Stimulated activated CD4-positive, alpha-beta T cell treated with anti-CD3 and anti-CD28 coated beads, Interleukin-4, amount 100 ng/mL, for 48 hours (primary cell): ENCODE data around the gene MRPL9.
"Not testable (repeated sequence)": the region's sequence is repeated elsewhere in the genome, so short reads cannot be mapped to it uniquely, and the experiment has no call there.

Source experiments
- DNase-seq, 2 donors: peaks; one replicate each; pipeline ENCODE4 v3.0.0-alpha.2; 2020; ENCODE audit warnings: low read depth in 2 of 2

MRPL9 gene

GRCh38 chr1:151783796-151784195 lies 20.5 kb upstream of the MRPL9 start:
- no peak for DNase-seq

DNA sequence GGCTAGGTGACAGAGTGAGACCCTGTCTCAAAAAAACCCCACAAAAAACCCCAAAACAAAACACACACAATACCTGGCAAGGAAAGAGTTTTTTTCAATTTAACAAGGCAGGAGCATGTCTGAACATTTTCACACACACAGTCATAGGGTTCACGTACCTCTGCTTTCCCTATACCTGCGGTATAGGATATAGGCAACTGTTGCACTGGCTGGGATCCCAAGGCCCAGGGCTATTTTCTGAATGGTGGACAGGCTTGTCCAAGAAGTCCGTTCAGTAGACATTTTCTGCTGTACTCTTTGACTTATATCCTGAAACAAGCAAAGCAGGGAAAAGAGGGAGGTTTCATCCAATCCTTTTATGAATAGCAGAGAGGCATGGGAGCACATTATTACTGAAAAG lies 19.4 kb upstream of the MRPL9 start:
- no peak for DNase-seq

GRCh38 chr1:151782026-151782425 lies 18.7 kb upstream of the MRPL9 start:
- not testable (repeated sequence) for DNase-seq

GRCh38 chr1:151780736-151781135 lies 17.4 kb upstream of the MRPL9 start:
- not testable (repeated sequence) for DNase-seq

DNA sequence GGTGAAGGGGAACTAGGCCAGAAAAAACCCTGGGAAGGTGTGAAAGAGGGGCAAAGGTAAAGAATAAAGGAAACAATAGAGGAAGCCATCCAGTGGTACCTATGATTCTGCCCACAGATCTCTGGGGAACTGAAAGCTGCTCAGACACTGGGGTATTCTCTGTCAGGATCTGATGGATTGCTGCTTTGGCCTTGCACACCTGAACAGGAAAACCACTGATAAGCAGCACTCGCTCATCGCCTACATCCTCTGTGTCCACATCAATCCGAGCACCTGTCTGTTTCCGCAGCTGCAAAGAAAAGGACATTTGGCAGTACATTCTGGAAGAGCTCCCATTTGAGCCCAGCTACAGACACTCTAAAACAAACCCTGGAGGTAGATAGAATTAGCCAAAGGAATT lies 16.6 kb upstream of the MRPL9 start:
- no peak for DNase-seq

DNA sequence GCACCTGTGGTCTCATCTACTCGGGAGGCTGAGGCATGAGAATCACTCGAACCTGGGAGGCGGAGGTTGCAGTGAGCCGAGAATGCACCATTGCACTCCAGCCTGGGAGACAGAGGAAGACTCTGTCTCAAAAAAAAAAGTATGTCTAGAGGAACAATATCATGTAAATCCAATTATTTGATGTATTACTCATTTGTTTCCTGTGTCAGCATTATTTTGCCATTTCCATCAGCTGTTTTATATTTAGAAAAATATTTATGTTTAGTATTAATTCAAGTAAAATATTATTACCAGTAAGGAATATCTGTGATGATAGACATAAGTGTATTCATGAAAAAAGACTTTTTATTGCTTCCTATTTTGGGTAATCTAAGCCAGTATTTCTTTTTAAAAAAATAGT lies 14.0 kb upstream of the MRPL9 start:
- DNase-seq = no peak

- no peak for DNase-seq
Observed at GRCh38 chr1:151776665-151777062, 13.4 kb upstream of the MRPL9 start.

DNA sequence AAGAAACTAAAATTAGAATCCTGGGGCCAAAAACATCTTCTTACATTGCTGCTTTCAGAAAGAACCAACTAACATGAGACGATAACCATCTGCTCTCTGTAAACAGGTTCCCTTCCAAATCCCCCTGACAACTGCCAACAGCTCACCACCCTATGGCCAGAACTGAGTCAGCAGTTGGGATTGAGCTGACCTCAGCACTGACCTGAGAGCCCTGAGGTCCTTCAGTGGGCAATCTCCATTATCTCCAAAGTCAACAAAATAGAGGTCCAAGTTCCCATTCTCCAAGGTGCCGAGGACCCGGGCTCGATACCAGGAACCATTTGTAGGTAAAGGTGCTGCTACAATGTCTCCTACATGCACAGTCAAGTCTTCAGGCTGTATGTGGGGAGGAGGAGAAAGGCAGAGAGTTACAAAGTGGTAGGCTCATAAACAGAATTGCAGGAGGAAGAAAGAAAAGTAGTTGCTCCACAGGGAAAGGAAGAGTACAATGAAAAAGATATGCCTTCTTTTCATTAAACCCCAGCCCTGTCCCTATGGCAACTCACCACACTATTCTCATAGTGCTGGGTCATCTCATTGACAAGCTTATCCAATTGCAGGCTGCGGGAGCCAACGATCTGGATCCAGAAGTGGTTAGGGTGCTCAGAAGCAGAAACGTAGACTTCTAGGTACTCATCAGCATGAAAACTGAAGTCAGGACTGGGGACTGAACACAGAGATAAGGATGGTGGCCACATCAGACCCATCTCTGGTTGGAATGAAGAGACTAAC lies 12.8 kb upstream of the MRPL9 start:
- no peak for DNase-seq

- no peak for DNase-seq
Observed at GRCh38 chr1:151774256-151774922, 11.1 kb upstream of the MRPL9 start.

GRCh38 chr1:151773702-151774101 lies 10.4 kb upstream of the MRPL9 start:
- DNase-seq = no peak

DNA sequence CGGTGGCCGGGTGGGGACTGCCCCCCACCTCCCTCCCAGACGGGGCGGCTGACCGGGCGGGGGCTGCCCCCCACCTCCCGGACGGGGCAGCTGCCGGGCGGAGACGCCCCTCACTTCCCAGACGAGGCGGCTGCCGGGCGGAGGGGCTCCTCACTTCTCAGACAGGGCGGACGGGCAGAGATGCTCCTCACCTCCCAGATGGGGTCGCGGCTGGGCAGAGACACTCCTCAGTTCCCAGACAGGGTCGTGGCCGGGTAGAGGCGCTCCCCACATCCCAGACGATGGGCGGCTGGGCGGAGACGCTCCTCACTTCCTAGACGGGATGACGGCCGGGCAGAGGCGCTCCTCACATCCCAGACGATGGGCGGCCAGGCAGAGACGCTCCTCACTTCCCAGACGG lies 6.0 kb upstream of the MRPL9 start:
- not testable (repeated sequence) for DNase-seq

DNA sequence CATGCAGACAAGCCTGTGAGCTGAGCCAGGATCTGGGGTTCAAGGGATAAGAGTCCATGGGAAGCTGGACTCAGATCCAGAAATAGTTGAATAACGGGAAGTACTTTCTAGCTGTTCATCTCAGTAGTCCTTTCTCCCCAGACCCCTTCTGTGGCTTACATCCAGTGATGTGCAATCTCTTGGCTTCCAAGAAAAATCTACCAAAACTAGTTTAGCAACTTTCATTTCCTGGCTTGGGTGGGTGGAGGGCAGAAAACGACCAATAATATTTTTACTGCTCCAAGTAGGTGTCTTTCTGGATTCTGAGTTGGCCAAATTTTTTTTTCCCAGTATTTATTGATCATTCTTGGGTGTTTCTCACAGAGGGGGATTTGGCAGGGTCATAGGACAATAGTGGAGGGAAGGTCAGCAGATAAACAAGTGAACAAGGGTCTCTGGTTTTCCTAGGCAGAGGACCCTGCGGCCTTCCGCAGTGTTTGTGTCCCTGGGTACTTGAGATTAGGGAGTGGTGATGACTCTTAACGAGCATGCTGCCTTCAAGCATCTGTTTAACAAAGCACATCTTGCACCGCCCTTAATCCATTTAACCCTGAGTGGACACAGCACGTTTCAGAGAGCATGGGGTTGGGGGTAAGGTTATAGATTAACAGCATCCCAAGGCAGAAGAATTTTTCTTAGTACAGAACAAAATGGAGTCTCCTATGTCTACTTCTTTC lies 5.2 kb upstream of the MRPL9 start:
- DNase-seq = not testable (repeated sequence)

- no peak for DNase-seq
Observed at GRCh38 chr1:151763990-151764389, 694 bp upstream of the MRPL9 start.

- no peak for DNase-seq
Observed at GRCh38 chr1:151760597-151761385, 2.5 kb downstream of the MRPL9 start.

DNA sequence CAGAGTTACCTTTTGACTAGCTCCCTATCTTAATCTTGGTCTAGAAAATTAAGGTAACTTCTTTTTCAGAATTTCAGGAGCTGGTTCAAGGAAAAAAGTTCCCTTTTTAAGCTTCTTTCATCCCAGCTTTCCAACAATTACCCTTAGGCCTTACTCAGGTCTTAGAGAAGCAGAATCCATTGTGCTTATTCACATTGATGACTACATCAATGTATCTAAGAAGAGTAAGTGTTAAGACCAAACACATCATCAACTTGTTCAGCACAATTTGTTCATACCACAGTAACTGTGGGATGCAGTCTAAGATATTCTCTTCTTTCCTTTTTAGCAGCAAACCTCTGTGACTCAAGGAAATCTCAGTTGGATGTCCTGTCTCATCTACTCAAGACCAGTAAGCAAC lies 4.1 kb downstream of the MRPL9 start:
- DNase-seq = no peak

GRCh38 chr1:151756291-151756690 lies 7.0 kb downstream of the MRPL9 start:
- DNase-seq = no peak

- DNase-seq = no peak
Observed at GRCh38 chr1:151741516-151741915, 21.8 kb downstream of the MRPL9 start.

DNA sequence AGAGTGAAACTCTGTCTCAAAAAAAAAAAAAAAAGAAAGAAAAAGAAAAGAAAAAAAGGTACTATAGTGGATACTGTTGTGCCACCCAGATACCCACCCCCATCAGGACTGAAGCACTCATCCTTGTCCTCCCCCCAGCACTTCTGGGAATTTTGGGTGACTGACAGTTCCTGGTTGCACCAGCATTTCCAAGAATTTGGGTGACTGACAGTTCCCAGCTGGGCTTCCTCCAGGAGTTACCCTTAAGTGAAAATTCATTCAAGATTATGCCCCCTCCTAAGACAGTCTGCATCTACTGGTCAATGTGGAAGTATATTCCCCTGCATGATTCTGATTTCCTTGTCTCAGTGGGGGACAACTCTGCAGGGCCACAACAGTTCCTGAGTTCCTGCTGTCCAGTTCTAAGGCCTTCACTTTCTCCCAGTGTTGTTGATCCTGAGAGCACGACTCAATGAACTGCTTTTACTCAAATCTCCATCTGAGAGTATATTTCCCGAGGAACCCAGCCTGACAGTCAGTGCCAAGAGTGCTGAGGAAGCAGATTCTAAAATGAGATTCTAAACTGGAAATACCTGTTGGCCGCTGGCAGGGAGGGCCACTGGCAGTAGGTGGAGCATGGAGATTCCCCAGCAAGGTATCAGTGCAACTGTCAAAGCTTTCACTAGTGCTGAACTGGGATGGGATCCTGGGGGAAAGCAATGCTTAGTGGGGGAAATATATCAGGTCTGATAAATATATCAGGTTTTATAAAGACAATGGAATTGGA lies 23.5 kb downstream of the MRPL9 start:
- DNase-seq = no peak

DNA sequence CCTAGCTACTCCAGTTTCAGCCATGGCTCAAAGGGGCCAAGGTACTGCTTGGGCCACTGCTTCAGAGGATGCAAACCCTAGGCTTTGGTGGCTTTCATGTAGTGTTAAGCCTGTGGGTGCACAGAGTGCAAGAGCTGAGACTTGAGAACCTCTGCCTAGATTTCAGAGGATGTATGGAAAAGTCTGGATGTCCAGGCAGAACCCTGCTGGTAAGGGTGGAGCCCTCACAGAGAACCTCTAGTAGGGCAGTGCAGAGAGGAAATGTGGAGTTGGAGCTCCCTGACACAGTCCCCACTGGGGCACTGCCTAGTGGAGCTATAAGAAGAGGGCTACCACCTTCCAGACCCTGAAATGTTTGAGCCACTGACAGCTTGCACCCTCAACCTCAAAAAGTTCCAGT lies 25.8 kb downstream of the MRPL9 start:
- no peak for DNase-seq

DNA sequence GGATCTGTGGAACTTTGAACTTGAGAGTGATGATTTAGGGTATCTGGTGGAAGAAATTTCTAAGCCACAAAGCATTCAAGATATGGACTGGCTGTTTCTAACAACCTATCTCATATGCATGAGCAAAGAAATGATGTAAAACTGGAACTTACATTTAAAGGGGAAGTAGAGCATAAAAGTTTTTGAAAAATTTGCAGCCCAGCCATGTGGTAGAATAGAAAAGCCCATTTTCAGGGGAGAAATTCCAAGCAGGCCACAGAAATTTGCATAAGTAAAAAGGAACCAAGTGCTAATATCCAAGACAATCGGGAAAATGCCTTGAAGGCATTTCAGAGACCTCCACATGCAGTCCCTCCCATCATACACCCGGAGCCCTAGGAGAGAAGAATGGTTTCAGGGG lies 26.3 kb downstream of the MRPL9 start:
- DNase-seq = no peak

DNA sequence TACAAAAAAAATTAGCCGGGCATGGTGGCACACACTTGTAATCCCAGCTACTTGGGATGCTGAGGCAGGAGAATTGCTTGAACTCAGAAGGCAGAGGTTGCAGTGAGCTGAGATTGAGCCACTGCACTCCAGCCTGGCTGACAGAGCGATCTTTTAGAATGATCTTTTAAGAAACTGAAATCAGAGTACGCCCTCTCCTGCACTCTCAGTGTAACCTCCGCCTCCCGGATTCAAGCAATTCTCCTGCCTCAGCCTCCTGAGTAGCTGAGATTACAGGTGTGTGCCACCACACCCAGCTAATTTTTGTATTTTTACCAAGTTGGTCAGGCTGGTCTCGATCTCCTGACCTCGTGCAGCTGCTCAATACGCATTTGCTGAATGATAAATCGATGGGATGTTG lies 29.3 kb downstream of the MRPL9 start:
- not testable (repeated sequence) for DNase-seq
